ENCODE measurements around the gene SDHAF4. TPM values are rescaled to one million over a fixed set of nuclear protein-coding genes. Genes with fewer than 3 reads are reported as not detected.

The SDHAF4 gene
- total RNA-seq, result 8.2 and 14.0 TPM in 2 replicates

DNA sequence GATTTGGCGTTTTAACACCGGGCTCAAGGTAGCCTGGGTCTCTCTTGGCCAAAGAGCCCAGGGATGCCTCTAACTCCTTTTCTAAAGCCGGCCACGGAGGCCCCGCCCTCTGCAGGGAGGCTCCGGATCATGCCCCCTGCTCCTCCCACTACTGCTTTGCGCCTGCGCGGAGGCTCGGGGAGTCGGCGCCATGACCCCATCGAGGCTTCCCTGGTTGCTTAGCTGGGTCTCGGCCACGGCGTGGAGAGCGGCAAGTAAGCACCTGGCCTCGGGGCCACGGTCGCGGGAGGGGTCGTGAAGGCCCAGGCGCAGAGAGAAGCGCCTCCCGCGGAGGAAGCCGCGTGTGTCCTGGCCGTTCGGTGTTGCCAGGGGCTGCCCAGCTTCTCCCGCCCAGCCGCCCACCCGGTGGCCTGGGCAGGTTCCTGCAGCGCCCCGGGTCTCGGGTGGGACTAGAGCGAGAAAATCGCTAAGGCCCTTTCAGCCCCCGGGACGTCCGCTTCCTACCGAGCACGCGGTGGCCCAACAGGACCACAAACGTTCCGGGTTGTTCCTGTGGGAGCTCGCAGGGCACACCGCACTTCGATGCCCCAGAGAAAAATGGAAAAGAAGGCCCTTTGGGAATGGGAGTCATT lies at the start of gene SDHAF4:
SDHAF4 (plus strand) TSS at position 180 of the 632 bp plus-strand sequence; CDS start at position 191, 11 bp downstream.
- DNase-seq (ENCODE audit: low read depth), result peak; percentile 51
- Histone ChIP-seq H3K36me3 (ENCODE audit: control insufficient read depth, insufficient read depth, low read length) (no peaks in the 10 kb centered on the region), H3K4me3 (ENCODE audit: low read depth, low read length) (peak within 1 kb of the TSS; percentile 76), H3K27me3 (ENCODE audit: control insufficient read depth, insufficient read depth, low read length) (no peaks in the 10 kb centered on the region)
- TF ChIP-seq, protein P1, sequence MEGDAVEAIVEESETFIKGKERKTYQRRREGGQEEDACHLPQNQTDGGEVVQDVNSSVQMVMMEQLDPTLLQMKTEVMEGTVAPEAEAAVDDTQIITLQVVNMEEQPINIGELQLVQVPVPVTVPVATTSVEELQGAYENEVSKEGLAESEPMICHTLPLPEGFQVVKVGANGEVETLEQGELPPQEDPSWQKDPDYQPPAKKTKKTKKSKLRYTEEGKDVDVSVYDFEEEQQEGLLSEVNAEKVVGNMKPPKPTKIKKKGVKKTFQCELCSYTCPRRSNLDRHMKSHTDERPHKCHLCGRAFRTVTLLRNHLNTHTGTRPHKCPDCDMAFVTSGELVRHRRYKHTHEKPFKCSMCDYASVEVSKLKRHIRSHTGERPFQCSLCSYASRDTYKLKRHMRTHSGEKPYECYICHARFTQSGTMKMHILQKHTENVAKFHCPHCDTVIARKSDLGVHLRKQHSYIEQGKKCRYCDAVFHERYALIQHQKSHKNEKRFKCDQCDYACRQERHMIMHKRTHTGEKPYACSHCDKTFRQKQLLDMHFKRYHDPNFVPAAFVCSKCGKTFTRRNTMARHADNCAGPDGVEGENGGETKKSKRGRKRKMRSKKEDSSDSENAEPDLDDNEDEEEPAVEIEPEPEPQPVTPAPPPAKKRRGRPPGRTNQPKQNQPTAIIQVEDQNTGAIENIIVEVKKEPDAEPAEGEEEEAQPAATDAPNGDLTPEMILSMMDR (IDR thresholded peaks at IDR 0.05; ENCODE audit: insufficient read depth, low read length, poor library complexity, severe bottlenecking), result no peak

DNA sequence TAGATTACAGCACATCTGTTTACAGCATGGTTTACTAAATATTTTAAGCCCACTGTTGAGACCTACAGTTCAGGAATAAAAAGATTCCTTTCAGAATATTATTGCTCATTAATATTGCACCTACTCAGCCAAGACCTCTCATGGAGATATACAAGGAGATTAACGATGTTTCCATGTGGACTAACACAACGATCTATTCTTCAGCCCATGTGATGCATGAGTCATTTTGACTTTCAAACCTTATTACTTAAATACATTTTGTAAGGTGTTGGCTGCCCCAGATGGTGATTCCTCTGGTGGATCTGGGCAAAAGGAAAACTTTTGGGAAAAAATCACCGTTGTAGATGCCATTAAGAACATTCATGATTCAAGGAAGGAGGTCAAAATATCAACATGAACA lies 48.0 kb upstream of the SDHAF4 start:
- H3K27me3 ChIP-seq (ENCODE audit: control insufficient read depth, insufficient read depth, low read length), result no peaks in the 10 kb centered on the region
- TF ChIP-seq, protein P1 (IDR thresholded peaks at IDR 0.05; ENCODE audit: insufficient read depth, low read length, poor library complexity, severe bottlenecking), result no peak
- no peak for DNase-seq (ENCODE audit: low read depth)
- no peaks in the 10 kb centered on the region for H3K36me3 ChIP-seq (ENCODE audit: control insufficient read depth, insufficient read depth, low read length)
- H3K4me3 ChIP-seq (ENCODE audit: low read depth, low read length), result no peak overlapping the region

DNA sequence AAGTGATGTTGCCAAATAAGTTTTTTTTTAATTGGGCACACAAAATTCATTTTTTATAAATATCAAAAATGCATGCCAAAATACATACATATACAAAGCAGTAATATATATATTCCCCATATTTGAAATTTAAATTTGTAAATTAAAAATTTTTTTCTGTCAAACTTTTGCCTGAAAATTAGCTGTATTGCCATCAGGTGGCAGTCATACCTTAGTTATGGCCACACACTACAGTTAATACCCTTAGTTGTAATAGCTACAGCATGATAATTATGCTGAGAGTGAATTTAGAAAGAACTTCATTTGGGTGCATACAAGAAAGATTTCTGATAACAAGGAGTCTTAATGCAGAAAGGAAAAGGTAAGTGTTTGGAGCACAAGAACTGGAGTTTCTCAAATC lies 46.2 kb upstream of the SDHAF4 start:
- no peak for DNase-seq (ENCODE audit: low read depth)
- H3K27me3 ChIP-seq (ENCODE audit: control insufficient read depth, insufficient read depth, low read length), result no peaks in the 10 kb centered on the region
- H3K36me3 ChIP-seq (ENCODE audit: control insufficient read depth, insufficient read depth, low read length), result no peaks in the 10 kb centered on the region
- no peak overlapping the region for H3K4me3 ChIP-seq (ENCODE audit: low read depth, low read length)
- TF ChIP-seq, protein P1 (IDR thresholded peaks at IDR 0.05; ENCODE audit: insufficient read depth, low read length, poor library complexity, severe bottlenecking), result peak; percentile 33

DNA sequence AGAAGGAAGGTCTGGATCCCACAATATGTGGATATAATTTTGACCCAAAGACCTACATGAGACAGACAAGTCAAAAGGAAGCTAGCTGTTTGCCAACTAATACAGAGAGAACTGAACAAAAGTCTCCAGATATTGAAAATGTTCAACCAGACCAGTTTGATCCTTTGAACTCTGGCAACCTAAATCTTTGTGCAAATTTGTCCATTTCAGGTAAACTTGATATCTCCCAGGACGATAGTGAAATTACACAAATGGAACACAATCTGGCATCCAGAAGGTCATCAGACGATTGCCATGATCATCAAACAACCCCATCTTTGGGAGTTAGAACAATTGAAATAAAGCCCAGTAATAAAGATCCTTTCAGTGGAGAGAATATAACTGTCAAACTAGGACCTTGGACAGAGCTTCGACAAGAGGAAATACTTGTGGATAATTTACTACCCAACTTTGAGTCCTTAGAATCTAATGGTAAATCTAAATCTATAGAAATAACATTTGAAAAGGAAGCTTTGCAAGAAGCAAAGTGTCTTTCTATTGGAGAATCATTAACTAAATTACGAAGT lies 41.9 kb upstream of the SDHAF4 start:
- no peaks in the 10 kb centered on the region for H3K27me3 ChIP-seq (ENCODE audit: control insufficient read depth, insufficient read depth, low read length)
- no peak overlapping the region for H3K4me3 ChIP-seq (ENCODE audit: low read depth, low read length)
- H3K36me3 ChIP-seq (ENCODE audit: control insufficient read depth, insufficient read depth, low read length), result no peaks in the 10 kb centered on the region
- TF ChIP-seq, protein P1 (IDR thresholded peaks at IDR 0.05; ENCODE audit: insufficient read depth, low read length, poor library complexity, severe bottlenecking), result no peak
- no peak for DNase-seq (ENCODE audit: low read depth)

DNA sequence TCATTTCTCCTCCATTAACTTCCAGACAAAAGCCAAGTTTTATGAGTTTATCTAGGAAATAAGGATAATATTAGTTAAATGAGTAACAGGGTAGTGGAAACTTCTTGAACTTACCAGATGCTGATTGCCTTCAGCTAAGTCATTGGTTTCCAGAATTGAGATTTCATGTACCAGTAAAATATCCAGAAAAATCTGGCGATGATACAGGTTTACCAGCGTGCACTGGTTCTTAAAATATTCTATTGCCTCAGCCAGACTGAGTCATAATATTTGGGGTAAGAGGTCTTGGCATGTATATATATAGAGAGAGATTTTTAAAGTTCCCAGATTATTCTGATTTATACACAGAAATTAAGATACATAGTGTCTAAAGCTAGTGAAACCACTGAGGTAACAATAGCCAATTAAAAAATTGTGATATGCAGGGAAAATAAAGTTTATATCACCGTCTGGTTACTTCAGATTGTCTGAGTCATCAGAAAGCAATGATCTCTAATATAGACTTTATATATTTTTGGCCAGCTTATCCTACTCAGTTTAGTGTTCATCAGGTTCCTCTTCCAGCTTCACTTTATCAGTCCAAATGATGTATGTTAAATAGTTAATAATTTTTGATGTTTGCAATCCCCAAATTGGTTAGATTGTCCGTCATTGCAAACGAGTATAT lies 39.5 kb upstream of the SDHAF4 start:
- no peaks in the 10 kb centered on the region for H3K27me3 ChIP-seq (ENCODE audit: control insufficient read depth, insufficient read depth, low read length)
- H3K36me3 ChIP-seq (ENCODE audit: control insufficient read depth, insufficient read depth, low read length), result no peaks in the 10 kb centered on the region
- TF ChIP-seq, protein P1 (IDR thresholded peaks at IDR 0.05; ENCODE audit: insufficient read depth, low read length, poor library complexity, severe bottlenecking), result no peak
- H3K4me3 ChIP-seq (ENCODE audit: low read depth, low read length), result no peak overlapping the region
- no peak for DNase-seq (ENCODE audit: low read depth)

Data from kidney epithelial cell (primary cell).